GM12873 (cell line): ENCODE measurements around the gene TJP3.

Experiments
- CTCF ChIP-seq: IDR thresholded peaks from 2 replicates; pipeline ENCODE4 v1.5.1; 2012; ENCODE audit warnings: low read depth, mild to moderate bottlenecking, moderate library complexity, low read length, control low read depth; ENCODE audit not compliant: insufficient read depth; ENCODE audit errors: missing control alignments

TJP3 gene

GRCh38 chr19:3663838-3664237, 44.3 kb upstream of the TJP3 start:
- TF ChIP-seq CTCF = no peak

GRCh38 chr19:3664879-3665642, 43.1 kb upstream of the TJP3 start:
- TF ChIP-seq CTCF = no peak

- peak; percentile 88 for TF ChIP-seq CTCF
Measured at GRCh38 chr19:3665681-3666544, 42.3 kb upstream of the TJP3 start.

- no peak for TF ChIP-seq CTCF
Measured at GRCh38 chr19:3667037-3667638, 41.0 kb upstream of the TJP3 start.

- no peak for TF ChIP-seq CTCF
Measured at GRCh38 chr19:3667766-3668165, 40.4 kb upstream of the TJP3 start.

GRCh38 chr19:3668331-3669081, 39.7 kb upstream of the TJP3 start:
- no peak for TF ChIP-seq CTCF
